Measurements from ENCODE around the gene PLEKHA5.

DNA sequence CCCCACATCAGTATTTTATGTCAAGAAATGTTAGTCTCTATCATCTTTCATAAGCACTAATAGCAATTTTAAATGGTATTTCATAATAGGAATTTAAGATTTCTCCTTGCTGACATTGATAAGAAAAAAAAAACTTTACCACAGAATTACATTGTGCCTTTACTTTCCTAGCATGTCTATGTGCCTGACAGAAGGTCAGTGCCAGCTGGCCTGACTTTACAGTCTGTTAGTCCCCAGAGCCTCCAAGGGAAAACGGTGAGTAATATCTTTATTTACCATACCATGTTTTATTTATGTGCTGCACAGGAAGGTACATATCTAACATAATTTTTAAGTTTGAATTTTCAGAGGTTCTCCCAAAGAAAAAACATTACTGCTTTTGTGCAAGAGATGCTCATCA is 157.8 kb downstream of the PLEKHA5 start:
- TF ChIP-seq, protein P1, sequence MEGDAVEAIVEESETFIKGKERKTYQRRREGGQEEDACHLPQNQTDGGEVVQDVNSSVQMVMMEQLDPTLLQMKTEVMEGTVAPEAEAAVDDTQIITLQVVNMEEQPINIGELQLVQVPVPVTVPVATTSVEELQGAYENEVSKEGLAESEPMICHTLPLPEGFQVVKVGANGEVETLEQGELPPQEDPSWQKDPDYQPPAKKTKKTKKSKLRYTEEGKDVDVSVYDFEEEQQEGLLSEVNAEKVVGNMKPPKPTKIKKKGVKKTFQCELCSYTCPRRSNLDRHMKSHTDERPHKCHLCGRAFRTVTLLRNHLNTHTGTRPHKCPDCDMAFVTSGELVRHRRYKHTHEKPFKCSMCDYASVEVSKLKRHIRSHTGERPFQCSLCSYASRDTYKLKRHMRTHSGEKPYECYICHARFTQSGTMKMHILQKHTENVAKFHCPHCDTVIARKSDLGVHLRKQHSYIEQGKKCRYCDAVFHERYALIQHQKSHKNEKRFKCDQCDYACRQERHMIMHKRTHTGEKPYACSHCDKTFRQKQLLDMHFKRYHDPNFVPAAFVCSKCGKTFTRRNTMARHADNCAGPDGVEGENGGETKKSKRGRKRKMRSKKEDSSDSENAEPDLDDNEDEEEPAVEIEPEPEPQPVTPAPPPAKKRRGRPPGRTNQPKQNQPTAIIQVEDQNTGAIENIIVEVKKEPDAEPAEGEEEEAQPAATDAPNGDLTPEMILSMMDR (IDR thresholded peaks at IDR 0.05) = no peak
- TF ChIP-seq POLR2A (IDR thresholded peaks at IDR 0.05) = no peak
